Prostate gland (tissue), 2 donors: Measurements from ENCODE around the gene GNA12.

Experiments
- CTCF ChIP-seq, 4 experiments: fragments of 200-600 bp in 2 of 4; fragments of 450-650 bp in 2 of 4; sonication (generic) in 2 of 4; IDR thresholded peaks; 1 replicate in 3 of 4; 2 replicates in 1 of 4; pipeline ENCODE4 v1.5.1; 2016 to 2019; ENCODE audit warnings: antibody characterized with exemption in 4 of 4, mild to moderate bottlenecking in 2 of 4, moderate library complexity in 2 of 4
- POLR2A ChIP-seq: fragments of 450-650 bp; IDR thresholded peaks from one replicate; pipeline ENCODE4 v1.6.1; 2016; ENCODE audit warnings: antibody characterized with exemption, mild to moderate bottlenecking

GRCh38 chr7:2754086-2754485 lies 90.0 kb downstream of the GNA12 start:
- TF ChIP-seq CTCF (IDR thresholded peaks at IDR 0.05) (no peak), POLR2A (no peak)
